ENCODE data around the gene HNRNPK. TPM values are rescaled to one million over a fixed set of nuclear protein-coding genes. Genes with fewer than 3 reads are reported as not detected.

HNRNPK gene
- total RNA-seq, 1 experiment from 2014 or later, result 723 TPM

DNA sequence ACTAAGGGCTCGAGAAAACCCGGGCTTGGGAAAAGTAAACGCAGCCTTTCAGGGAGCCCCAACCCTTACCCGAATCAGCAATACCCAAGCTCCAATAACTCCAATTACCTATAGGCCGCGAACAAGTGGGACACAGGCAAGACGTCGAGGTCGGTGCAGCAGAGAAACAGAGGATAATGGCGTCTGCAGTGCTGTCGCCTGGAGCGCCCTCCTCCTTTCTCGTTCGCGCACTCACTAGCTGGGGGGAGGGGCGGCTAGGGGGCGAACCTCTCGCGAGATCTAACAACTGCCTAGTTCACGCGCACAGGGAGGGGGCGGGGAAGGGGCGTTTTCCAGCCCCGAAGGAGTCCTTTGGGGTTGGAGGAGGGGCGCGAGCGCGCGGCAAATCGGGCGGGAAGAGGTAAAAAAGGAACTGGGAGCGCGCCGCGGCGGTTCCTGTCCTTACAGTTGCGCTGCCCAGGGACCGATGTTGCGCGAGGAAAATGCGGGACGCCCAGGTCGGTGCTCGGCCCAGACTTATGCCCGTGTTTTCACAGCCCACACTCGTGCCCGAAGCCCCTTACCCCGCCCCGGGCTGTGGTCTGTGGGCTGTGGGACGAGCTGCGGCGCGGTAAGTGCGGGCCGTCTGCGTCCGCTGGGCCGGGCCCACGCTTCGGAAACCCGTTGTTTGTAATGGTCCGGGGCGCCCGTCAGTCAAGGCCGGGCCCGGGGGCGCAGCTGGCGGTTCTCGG lies 545 bp upstream of the HNRNPK start, which contains the start of gene RMI1 (continued):
- no peak for TF ChIP-seq STAT6 (CRISPR knock-in tag; conservative IDR thresholded peaks at IDR 0.05; ENCODE audit: low read depth)
- TF ChIP-seq AFF4 (CRISPR knock-in tag; IDR thresholded peaks at IDR 0.05; ENCODE audit: borderline replicate concordance), result no peak
- no peak for TF ChIP-seq ZNF138 (CRISPR knock-in tag; conservative IDR thresholded peaks at IDR 0.05)
- TF ChIP-seq ZNF416 (CRISPR knock-in tag; IDR thresholded peaks at IDR 0.05), result peak; percentile 60; the same call in 1 of the 2 replicates
- TF ChIP-seq, protein P1, sequence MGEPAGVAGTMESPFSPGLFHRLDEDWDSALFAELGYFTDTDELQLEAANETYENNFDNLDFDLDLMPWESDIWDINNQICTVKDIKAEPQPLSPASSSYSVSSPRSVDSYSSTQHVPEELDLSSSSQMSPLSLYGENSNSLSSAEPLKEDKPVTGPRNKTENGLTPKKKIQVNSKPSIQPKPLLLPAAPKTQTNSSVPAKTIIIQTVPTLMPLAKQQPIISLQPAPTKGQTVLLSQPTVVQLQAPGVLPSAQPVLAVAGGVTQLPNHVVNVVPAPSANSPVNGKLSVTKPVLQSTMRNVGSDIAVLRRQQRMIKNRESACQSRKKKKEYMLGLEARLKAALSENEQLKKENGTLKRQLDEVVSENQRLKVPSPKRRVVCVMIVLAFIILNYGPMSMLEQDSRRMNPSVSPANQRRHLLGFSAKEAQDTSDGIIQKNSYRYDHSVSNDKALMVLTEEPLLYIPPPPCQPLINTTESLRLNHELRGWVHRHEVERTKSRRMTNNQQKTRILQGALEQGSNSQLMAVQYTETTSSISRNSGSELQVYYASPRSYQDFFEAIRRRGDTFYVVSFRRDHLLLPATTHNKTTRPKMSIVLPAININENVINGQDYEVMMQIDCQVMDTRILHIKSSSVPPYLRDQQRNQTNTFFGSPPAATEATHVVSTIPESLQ (CRISPR knock-in tag; IDR thresholded peaks at IDR 0.05), result no peak
- TF ChIP-seq, protein P2, sequence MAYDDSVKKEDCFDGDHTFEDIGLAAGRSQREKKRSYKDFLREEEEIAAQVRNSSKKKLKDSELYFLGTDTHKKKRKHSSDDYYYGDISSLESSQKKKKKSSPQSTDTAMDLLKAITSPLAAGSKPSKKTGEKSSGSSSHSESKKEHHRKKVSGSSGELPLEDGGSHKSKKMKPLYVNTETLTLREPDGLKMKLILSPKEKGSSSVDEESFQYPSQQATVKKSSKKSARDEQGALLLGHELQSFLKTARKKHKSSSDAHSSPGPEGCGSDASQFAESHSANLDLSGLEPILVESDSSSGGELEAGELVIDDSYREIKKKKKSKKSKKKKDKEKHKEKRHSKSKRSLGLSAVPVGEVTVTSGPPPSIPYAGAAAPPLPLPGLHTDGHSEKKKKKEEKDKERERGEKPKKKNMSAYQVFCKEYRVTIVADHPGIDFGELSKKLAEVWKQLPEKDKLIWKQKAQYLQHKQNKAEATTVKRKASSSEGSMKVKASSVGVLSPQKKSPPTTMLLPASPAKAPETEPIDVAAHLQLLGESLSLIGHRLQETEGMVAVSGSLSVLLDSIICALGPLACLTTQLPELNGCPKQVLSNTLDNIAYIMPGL (CRISPR knock-in tag; IDR thresholded peaks at IDR 0.05), result peak; percentile 37; the same call in 1 of the 2 replicates
- no peak for TF ChIP-seq TP53 (CRISPR knock-in tag; IDR thresholded peaks at IDR 0.05)
- TF ChIP-seq NR3C1 (CRISPR knock-in tag; conservative IDR thresholded peaks at IDR 0.05; ENCODE audit: low read depth), result no peak
- TF ChIP-seq, protein P3, sequence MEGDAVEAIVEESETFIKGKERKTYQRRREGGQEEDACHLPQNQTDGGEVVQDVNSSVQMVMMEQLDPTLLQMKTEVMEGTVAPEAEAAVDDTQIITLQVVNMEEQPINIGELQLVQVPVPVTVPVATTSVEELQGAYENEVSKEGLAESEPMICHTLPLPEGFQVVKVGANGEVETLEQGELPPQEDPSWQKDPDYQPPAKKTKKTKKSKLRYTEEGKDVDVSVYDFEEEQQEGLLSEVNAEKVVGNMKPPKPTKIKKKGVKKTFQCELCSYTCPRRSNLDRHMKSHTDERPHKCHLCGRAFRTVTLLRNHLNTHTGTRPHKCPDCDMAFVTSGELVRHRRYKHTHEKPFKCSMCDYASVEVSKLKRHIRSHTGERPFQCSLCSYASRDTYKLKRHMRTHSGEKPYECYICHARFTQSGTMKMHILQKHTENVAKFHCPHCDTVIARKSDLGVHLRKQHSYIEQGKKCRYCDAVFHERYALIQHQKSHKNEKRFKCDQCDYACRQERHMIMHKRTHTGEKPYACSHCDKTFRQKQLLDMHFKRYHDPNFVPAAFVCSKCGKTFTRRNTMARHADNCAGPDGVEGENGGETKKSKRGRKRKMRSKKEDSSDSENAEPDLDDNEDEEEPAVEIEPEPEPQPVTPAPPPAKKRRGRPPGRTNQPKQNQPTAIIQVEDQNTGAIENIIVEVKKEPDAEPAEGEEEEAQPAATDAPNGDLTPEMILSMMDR (IDR thresholded peaks at IDR 0.05), result no peak
- TF ChIP-seq, protein P4, sequence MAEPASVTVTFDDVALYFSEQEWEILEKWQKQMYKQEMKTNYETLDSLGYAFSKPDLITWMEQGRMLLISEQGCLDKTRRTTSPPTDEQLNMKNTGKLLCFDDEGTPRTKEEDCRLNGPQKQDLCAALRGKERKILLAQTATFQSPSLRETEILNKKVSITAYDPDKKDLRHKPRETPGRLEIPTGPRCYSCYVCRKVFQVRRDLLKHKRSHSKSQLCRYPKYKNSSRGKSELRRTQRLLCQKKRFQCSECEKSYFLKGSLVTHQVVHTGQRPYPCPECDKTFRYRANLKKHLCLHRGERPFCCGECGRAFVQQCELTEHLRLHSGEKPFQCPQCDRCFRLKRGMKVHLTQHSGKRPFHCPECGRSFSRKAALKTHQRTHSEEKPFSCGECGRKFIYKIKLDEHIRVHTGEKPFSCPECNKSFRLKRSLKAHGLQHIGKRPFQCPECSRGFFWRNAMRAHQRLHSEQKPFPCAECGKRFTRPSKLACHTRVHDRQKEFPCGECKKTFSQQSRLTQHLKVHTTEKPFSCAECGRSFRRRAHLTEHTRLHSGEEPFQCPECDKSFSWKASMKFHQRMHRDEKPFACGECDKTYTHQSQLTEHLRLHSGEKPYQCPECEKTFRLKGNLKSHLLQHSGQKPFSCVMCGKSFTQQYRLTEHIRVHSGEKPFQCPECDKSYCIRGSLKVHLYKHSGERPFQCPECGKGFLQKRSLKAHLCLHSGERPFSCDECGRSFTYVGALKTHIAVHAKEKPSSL (CRISPR knock-in tag; conservative IDR thresholded peaks at IDR 0.05), result no peak
- TF ChIP-seq SMAD3 (CRISPR knock-in tag; IDR thresholded peaks at IDR 0.05; ENCODE audit: borderline replicate concordance), result 0 out of 2 replicates have a peak, but pooled peaks have one; percentile 51
- TF ChIP-seq HMGA2 (CRISPR knock-in tag; IDR thresholded peaks at IDR 0.05), result no peak
- no peak for TF ChIP-seq NR2C2 (CRISPR knock-in tag; IDR thresholded peaks at IDR 0.05)
- TF ChIP-seq CDX4 (CRISPR knock-in tag; IDR thresholded peaks at IDR 0.05; ENCODE audit: borderline replicate concordance), result no peak
- no peak for TF ChIP-seq NFATC4 (CRISPR knock-in tag; IDR thresholded peaks at IDR 0.05)
- no peak for TF ChIP-seq ZNF532 (CRISPR knock-in tag; IDR thresholded peaks at IDR 0.05; ENCODE audit: borderline replicate concordance)
